ENCODE data around the gene APEH.
"Not testable (repeated sequence)": the region's sequence is repeated elsewhere in the genome, so short reads cannot be mapped to it uniquely, and the experiment has no call there.

APEH gene

DNA sequence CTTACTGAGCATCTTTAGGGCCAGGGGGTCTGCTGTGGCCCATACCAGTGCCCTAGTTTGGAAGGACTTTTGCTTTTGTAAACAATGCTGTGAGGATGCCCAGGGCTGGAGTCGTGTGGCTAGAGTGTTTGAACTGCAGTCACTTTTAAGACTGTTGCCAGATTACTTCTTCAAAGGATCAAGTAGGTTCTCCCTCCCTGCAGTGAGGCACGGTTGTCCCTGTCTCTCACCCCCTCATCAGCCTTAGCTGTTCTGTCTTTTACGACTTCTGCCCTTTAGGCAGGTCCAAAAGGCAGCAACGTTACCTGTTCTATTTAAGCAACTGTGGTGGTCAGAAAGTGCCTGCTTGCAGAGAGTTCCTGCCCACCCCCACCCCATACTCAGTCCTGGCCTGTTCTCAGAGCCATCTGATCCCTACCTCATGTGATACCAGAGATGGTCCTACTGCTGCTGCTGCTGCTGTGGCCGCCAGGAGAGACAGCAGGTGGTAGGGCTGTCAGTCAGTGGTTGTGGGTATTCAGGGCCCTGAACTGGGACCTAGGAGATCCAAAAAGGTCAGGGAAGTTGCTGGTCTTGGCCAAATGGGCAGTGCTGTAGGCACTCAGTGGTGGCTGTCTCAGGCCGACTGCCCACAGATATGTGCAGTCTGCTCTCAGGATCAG lies 20.4 kb downstream of the APEH start:
- DNase-seq, result not testable (repeated sequence)

DNA sequence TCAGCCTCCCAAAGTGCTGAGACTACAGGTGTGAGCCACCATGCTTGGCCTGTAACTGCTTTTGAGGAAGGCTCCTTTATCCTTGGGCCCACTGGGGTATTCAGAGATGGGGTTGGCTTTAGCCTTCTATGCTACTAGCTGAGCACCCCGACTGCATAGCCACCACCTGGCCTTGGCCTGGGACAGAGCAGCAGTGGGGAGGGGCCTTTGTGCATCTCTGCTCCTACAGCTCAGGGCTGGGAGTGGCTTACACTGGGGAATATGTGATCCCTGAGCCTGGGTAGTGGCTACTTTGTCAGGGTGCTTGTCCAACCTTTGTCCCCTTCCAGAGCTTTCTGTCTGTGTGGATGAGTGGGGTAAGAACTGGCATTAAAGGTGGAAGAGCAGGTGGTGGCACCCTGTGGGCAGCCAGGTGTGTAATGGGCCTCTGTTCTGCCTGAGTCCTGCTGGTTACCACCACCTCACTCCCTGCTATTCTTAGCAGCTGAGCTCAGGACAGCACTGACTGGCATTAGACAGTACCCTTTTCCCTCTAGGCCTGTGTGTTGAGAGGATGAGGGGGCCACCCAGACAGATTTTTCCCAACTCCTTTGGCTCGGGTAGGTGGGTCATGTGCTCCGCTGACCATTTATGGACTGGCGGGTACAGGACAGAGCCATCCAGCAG lies 21.3 kb downstream of the APEH start:
- DNase-seq, result not testable (repeated sequence)

DNA sequence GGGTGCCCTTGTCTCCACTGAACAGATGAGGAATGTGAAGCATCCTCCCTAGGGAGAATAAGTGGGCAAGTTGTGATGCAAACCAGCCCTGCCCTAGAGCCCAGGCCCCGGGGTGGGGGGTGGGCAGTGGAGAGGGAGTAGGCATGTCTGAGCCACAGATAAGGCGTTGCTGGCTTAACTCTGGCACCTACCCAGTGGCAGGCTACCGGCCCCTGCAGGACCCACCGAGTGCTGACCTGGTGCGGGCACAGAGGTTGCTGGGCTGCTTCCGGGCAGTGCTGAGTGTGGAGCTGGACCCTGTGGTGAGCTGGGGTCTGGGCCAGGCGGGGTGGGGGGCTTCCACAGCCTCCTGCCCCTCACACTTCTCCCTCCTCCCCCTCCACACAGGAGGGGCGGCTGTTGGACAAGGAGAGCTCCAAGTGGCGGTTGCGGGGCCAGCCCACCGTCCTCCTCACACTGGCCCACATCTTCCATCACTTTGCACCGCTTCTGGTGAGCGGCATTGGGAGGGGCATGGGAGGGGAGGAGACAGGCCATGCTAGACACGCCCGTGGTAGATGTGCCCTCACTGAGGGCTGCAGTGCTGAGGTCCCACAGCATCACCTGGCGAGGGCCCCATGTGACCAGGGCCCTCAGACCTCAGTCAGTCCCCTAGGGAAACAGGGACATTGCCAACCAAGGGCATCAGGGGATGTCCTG lies 25.3 kb downstream of the APEH start:
- DNase-seq, result peak; percentile 71

DNA sequence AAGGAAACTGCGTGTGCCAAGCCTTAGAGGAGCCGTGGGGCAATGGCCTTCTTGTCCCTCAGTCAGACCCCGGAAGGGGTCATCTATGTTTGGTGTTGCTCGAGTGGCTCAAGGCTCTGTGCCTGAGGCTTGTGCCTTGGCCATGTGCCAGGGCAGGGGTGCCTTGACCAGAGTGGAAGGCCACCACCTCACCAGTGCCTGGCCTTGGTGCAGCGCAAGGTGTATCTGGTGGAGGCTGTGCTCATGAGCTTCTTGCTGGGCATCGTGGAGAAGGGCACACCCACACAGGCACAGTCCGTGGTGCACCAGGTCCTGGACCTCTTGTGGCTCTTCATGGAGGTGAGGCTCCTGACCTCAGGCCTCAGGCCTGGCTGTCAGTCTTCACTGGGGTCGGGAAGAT lies 25.9 kb downstream of the APEH start:
- no peak for DNase-seq

DNA sequence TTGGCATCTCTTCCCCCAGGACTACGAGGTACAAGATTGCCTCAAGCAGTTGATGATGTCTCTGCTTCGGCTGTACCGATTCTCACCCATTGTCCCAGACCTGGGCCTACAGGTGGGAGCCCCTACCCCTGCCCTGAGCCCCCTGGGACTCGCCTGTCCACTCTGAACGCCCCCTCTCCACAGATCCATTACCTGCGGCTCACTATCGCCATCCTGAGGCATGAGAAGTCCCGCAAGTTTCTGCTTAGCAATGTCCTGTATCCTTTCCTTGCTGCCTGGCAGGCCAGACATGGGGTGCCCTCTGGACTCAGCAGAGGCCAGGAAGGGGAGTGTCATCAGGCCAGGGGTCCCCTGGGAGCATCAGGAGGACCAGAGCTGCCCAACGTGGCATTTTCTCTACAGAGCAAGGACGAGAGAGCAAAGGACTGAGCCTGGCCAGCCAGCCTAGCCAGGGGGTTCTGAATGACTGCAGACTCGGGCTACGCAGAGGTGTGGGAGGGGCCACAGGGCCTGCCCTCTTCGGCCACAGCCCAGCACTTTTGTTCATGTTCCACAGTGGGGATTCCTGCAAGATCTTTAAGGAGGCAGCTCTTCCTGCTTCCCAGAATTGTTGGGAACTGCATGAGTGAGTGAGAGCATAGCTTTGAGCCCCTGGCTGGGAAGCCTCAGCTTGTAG lies 26.4 kb downstream of the APEH start:
- DNase-seq, result no peak

DNA sequence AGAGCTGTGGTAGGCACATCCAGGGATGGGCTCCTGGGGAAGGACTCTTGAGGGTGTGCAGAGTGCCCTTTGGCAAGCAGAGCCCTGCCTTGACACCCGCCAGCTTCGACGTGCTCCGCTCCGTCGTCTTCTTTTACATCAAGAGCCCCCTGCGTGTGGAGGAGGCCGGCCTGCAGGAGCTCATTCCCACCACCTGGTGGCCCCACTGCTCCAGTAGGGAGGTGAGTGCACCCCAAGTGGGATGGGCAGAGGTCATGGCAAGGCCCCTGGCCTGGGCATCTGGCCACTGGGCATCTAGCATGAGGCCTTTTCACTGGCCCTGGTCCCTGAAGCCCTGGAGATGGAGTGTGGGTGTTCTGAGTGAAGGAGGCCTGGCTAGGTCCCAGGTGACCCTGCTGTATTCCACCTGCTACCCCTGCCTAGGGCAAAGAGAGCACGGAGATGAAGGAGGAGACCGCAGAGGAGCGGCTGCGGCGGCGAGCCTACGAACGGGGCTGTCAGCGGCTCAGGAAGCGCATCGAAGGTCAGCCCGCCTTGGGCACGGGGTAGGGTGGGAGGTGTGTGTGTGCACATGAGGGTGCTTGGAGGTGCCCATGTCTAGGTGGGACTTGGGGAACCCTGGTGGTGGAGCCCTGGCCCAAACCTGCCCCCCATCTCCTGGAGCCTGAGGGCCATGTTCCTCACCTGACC lies 27.4 kb downstream of the APEH start:
- peak; percentile 51 for DNase-seq

DNA sequence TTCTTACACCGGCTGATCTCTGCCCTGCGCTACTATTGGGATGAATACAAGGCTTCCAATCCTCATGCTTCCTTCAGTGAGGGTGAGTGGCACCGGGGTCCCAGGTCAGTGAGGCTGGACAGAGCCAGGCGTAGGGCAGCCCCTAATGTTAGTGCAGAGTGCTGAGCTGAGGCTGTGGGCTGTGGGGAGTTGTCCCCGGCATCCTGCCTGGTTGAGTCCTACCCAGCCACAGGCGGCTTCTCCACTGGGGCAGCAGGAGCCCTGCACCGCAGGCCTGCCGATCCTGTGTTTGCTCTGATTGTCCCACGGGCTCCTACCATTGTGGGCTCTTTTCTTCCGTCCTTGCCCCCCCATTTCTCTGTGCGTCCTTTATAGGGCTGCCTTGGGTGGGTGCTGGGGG lies 28.5 kb downstream of the APEH start:
- no peak for DNase-seq

DNA sequence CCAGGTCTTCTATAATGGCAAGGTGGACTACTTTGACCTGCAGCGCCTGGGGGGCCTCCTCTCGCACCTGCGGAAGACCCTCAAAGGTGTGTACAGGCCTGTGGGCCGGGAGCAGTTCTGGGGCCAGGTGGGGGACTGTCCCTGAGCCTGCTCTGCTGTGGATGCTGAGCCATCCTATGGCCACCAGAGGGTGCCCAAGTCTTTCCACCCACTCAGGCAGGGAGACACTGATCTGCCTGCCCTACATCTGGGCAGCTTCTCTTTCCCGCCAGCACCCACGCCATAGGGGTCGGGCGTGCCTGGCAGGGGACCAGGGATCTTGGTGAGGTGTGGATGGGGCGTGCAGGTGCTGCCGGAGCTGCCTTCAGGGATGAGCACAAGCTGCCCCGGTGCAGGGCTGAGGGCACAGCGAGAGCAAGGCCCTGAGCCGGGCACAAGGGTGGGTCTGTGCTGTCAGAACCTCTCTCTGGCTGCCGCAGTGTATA lies 29.3 kb downstream of the APEH start:
- DNase-seq, result peak; percentile 89

DNA sequence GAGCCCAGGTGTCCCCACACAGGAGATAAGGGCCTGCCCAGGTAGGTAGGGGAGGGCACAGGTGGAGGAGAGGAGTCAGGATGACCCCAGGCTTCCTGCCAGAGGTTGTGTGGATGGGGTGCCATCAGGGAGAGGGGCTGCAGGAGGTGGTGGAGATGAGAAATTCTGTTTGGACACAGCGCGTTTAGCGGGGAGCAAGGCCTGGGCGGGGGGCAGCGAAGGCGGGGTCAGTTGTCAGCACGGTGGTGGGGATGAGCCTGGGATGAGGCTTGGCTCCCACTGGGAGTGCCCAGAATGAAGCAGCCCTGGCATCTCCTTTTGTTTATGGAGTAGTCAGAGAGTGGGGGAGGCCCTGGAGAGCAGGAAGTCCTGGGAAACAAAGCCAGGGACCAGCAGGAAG lies 29.8 kb downstream of the APEH start:
- DNase-seq, result no peak

DNA sequence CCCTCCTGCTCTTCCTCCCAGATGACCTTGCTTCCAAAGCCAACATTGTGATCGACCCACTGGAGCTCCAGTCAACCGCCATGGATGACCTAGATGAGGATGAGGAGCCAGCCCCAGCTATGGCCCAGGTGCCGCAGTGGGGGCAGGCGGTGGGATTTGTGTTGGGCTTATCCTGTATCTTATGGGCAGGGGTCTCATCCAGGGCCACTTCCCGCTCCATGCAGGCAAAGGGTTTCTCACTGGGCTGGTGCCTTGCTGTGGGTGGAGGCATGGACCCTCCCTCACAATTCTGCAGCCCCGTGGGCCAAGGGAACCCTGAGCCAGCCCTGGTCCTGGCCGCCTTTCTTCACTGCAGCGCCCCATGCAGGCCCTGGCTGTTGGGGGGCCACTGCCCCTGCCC lies 30.5 kb downstream of the APEH start:
- DNase-seq, result no peak

DNA sequence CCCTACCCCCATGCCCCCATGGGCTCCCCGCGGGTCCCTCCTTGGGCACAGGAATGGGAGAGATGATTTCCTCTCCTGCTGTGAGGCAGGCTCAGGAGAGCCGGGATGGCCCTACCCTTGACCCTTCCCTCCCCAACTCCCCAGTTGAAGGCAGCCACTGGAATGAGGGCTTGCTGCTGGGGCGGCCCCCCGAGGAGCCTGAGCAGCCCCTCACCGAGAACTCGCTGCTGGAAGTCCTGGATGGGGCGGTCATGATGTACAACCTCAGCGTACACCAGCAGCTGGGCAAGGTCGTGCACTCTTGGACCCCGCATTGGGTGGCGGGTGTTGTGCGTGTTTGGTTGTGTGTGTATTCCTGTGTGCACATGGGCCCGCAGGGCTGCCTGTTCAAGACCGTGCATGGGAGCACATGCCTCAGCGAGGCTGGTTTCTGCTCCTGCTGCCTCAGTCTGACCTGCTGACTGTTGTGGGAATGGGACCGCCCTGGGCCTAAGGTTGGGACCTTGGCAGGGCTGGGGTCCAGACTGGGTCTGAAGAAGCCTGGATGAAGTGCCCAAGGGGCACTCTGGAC lies 31.3 kb downstream of the APEH start:
- DNase-seq, result no peak

DNA sequence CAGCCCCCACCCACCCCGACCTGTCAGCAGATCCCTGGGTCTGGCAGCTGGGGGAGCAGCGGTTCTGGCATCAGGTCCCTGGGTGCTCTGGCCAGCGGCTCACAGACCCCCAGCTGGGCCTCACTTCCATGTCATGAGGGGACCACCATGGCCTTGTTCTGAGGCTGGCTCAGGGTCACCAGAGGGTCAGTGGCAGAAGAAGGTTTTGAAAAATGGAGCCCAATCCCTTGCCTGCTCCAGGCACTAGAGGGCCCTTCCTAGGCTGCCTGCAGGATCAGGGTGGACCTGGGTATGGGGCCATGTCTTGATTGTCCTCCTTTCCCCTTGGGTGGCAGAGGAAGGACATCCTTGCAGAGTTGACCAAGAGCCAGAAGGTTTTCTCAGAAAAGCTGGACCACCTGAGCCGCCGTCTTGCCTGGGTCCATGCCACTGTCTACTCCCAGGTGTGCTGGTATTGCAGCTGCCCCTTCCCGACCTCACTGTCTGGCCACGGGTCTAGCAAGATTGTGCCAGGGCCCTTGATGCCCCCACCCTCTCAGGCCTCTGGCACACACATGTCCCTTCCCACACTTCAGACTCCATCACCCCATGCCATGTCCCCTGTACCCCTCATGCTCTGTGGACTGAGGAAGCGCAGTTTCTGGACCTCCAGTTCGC lies 32.4 kb downstream of the APEH start:
- no peak for DNase-seq

DNA sequence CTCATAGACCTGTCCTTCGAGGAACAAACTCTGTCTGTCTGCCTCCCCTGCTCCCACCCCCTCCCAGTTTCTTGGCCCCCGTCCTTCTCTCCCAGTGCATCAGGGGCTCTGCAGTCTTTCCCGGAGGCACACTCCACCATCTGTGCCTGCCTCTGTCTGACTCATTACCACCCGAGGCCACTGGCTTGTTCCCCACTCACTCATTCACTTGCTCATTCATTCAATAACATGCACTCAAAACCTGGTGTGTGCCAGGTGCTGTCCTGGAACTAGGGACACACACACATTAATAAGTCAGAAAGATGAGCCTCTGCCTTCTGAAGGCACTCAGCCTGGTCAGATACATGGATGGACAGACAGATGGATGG lies 32.9 kb downstream of the APEH start:
- DNase-seq, result no peak

DNA sequence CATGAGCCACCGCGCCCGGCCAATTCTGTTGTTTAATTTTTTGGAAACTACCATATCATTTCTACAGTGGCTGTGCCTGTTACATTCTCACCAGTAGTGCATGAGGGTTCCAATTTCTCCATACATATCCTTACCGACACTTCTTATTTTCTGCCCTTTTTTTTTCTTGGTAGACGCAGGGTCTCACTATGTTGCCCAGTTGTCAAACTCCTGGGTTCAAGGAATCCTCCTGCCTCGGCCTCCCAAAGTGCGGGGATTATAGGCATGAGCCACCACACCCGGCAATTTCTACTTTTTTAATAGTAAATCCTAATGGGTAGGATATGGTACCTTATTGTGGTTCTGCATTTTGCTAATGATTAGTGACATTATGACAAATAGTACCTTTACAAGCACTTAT lies 35.7 kb downstream of the APEH start:
- no peak for DNase-seq

DNA sequence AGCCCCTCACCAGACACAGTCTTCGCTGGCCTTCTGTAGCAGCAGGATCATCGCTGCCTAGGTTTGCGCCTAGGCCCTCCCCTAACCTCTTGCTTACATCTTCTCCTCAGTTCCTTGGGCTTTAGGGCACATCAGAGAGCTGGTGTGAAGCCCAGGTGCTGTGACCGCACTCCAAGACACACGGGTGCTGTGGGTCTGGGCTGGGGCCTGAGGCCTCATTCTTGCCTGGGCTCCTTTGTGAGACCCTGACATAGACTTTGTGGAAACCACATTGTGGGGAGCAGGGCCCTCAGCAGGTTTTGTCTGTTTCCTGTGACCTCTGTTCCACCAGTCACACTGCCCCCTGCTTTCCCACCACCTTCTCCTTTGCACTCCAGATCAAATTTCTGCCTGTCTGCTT lies 37.3 kb downstream of the APEH start:
- DNase-seq, result no peak

DNA sequence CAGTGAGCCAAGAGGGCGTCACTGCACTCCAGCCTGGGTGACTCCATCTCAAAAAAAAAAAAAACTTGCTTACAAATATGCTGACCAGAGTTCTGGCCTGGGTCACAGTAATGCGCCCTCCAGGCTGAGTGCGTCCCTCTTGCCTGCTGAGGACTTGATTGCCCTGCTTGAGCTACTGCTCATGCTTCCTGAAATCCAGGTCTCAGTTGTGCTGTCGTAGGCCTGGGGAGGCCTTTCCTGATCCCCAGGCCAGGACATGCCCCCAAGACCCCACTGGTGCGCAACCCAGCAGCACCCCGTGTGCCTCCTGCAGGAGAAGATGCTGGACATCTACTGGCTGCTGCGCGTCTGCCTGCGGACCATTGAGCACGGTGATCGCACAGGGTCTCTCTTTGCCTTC lies 38.0 kb downstream of the APEH start:
- no peak for DNase-seq

DNA sequence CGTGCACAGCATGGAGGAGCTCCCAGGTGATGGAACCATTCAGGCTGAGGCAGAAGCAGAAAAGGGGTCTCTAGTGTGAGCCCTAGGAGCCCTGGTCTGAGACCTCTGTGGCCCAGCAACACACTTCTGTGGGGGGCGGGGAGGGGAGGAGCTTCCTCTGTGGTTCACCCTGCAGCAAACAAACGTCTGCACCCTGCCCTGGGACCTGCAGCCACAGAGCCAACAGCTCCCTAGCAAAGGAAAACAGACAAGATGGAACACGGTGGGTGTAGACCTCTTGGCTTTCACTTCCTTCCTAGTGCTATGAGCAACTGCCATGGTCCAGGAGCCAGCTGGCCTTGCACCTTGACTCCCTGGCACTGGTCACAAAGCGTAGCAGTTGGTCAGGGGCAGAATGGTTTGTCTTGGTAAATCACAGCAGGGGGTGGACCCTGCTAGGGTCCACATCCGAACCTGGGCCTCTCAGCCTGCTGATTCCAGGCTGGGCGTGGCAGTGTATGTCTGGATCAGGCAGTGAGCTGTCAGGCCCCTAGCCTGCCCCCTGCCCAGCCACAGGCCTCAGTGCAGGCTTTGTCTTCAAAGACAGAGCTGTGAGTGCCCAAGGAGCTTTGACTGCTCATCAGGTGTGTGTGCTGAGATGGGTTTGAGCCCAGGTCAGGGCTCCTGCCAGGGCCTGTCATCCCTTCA lies 38.6 kb downstream of the APEH start:
- DNase-seq, result no peak

DNA sequence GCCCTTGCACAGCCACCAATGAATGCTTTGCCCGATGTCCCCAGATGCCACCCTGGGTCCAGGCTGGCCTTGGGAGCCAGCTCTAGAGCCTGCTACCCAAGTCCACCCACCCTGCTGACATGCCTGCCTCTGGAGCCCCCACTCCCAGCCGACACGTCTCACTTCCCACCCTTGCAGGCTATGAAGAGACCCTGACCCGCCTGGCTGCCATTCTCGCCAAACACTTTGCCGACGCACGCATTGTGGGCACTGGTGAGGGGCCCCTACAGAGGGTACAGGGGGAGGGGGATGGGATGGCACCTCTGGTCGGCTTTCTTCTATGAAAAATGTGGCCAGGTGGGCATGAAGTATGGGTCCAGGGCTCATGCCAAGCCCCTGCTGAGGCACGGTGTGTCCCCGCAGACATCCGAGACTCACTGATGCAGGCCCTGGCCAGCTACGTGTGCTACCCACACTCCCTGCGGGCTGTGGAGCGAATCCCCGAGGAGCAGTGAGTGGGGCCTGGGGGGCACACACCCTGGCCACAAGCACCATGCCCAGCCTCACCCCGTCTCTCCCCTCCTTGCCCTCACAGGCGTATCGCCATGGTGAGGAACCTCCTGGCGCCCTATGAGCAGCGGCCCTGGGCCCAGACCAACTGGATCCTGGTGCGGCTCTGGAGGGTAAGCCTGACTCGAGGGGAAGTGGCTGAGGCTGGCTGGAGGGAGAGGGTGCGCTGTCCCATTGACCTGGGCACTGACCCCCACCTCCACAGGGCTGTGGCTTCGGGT lies 39.4 kb downstream of the APEH start:
- DNase-seq, result no peak

DNA sequence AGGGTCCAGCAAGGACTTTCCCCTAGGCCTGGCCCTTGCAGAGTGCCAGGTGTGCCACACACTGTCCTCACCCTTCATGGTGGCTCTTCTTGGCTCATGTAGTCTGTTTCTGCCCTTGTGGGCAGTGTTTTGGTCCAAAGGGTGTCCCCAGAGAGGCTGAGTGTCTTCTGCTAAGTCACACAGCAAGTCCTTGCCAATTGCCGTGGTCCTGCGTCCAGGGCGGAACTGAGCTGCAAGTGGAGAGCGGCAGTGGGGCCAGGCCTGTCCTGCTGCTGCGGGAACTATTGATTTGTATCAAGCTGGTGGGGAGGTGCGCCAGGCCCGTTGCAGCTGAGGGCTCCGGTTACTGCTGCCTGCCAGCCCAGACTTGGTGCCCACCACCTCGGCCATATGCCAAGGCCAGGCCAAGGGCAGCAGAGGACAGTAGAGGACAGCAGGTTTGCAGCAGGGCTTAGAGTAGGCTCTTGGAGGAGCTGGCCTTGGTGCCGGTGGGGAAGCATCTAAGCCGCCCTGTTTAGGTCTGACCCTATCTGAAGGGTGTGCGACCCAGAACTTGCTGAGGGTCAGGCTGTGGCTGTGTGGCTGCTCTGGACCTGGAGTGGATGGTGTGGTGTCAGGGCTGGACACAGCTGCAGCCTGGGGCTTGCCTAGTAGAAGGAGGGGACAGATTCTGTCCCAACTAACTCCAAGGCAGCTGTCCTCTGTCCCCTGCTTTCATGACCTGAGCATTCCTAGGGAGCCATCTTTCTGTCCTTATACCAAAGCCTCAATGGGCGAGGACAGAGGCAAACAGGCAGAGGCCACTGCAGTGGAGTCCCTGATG lies 40.8 kb downstream of the APEH start:
- no peak for DNase-seq

DNA sequence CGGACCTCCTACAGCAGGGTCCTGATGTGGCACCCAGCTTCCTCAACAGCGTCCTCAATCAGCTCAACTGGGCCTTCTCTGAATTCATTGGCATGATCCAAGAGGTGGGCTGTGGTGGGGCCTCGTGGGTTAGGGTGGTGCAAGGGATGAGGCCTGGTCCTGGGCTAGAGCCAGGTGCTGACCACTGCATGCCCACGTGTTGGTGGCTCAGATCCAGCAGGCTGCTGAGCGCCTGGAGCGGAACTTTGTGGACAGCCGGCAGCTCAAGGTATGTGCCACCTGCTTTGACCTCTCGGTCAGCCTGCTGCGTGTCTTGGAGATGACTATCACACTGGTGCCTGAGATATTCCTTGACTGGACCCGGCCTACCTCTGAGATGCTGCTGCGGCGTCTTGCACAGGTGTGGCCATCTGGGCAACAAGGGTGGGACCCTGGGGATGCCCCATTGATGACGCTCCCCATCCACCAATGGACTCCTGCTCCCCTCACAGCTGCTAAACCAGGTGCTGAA lies 41.5 kb downstream of the APEH start:
- DNase-seq, result no peak

Measured in hematopoietic multipotent progenitor cell treated with erythropoietin and hydrocortisone succinate and interleukin-3 and kit ligand, for 6 days (in vitro differentiated cells).